22Rv1 (cell line): Measurements from ENCODE around the gene CAMK2N1.

Experiments
- H3K27ac ChIP-seq: fragments of 450-650 bp; 2 replicates; pipeline ENCODE4 v1.5.1; 2017
- ZFX ChIP-seq: fragments of 450-650 bp; IDR thresholded peaks from 2 replicates; pipeline ENCODE4 v1.6.1; 2017; ENCODE audit warnings: antibody characterized with exemption, borderline replicate concordance
- TF ChIP-seq, protein P1 (sequence below): fragments of 450-650 bp; IDR thresholded peaks from 2 replicates; pipeline ENCODE4 v1.5.1; 2017; ENCODE audit warnings: mild to moderate bottlenecking

CAMK2N1 gene

DNA sequence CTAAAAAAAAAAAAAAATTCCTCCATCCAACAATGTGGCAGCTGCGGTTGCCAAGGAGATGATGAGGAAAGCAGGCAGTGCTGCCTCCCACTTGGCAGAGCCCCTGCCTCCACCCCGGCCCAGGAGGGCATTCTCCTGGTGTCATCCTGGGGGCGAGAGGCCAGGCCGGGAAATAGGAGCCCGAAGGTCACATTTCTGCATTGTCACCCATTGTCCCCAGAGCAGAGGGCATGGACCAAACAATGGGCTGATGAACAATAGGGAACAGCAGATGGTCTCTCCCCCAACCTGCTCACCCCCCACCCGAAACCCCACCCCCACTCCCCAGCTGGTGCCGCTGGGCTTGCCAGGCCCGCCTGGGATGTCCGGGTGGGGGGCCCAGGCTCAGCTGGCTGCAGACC, 37.3 kb downstream of the CAMK2N1 start:
- TF ChIP-seq, protein P1, sequence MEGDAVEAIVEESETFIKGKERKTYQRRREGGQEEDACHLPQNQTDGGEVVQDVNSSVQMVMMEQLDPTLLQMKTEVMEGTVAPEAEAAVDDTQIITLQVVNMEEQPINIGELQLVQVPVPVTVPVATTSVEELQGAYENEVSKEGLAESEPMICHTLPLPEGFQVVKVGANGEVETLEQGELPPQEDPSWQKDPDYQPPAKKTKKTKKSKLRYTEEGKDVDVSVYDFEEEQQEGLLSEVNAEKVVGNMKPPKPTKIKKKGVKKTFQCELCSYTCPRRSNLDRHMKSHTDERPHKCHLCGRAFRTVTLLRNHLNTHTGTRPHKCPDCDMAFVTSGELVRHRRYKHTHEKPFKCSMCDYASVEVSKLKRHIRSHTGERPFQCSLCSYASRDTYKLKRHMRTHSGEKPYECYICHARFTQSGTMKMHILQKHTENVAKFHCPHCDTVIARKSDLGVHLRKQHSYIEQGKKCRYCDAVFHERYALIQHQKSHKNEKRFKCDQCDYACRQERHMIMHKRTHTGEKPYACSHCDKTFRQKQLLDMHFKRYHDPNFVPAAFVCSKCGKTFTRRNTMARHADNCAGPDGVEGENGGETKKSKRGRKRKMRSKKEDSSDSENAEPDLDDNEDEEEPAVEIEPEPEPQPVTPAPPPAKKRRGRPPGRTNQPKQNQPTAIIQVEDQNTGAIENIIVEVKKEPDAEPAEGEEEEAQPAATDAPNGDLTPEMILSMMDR, result no peak
- no peak for TF ChIP-seq ZFX
- H3K27ac ChIP-seq, result no peak overlapping the region

DNA sequence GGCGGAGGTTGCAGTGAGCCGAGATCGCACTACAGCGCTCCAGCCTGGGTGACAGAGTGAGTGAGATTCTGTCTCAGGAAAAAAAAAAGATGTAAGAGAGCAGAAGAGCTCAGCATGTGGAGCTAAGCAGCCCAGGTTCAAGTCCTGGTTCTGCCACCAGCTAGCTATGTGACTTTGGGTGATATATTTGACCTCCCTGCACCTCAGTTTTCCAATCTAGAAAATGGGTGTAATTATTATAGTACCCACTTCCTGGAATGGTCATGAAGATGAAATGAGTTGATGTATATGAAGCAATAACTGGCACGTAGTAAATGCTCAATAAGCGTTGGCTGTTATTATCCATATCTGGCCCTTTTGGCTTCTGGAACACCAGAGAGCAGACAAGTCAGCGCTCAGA, 38.2 kb downstream of the CAMK2N1 start:
- TF ChIP-seq ZFX, result no peak
- TF ChIP-seq, protein P1, result no peak

DNA sequence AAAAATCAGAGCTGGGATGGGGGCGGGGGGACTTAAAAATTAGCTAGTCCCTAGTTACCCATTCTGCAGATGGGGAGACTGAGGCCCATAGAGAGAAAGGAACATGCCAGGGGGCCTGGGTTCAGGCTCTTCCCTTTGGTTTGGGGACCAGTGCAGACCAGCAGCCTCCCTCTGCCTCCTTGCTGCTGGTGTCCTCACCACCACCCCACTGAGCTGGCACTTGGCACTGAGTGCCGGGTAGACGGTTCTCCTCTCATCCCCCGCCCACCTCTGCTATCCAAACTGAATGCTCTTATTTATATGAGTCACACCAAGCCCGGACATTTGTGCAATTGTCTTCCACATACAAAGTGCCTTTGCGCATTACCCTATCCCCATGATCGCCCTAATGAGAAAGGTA, 39.2 kb downstream of the CAMK2N1 start:
- H3K27ac ChIP-seq, result no peak overlapping the region
- TF ChIP-seq, protein P1, result no peak
- no peak for TF ChIP-seq ZFX

More for the DNA sequence above, 38.2 kb downstream of the CAMK2N1 start:
- H3K27ac ChIP-seq, result no peak overlapping the region

DNA sequence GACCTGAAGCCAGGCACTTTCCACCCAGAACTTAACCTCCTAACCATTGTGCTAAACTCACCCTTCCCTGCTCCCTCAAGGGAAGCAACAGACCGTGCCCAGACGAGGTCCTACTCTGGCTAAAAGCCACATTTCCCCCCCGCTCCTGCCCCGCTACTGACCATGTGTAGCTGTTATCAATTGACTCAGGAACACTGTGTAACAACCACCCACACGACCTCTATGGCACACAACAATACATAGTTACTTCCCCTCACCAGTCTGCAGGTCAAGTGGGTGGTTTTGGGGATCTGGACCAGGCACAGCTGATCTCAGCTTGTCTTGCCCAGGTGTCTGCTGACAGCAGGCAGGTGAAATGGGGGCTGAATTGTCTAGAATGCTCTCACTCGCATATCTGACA, 40.1 kb downstream of the CAMK2N1 start:
- TF ChIP-seq ZFX, result no peak
- TF ChIP-seq, protein P1, result no peak

DNA sequence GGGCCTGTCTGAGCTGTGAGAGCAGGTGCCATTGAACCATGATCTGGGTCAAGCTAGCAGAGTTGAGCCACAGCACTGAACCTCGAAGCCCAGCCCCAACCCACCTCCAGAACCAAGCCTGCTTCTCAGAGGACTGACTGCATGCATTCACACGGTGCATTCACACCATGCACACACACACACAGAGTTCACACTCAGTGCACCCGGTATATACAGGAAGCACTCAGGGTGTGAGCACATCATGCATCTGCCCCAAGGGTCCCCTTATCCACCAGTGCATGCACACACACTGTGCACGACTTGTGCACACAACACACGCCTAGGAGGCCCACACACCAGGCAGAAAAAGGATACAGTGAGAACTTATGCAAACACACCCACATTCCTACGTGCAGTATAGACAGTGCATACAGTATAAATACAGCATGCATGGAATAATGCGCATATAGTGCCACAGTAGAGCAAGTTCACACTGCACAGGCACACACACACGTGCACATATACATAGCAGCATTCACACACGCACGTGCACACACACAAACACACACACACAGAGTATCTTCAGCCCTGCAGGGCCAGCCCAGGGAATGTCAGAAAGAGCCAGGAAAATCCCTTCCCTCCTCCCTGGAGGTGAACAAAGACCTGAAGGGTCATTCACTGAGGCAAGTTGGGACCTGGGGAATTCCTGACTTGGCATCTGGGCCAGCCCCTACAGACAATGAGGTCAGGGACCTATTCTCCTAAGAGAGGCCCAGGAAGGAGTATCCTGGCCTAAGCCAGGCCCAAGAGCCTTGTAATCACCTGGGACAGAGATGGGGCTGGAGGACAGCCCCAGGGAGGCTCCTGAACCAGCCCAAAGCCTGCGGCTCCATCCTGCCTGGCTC, 42.1 kb downstream of the CAMK2N1 start:
- H3K27ac ChIP-seq, result no peak overlapping the region

More for the DNA sequence above, 40.1 kb downstream of the CAMK2N1 start:
- no peak overlapping the region for H3K27ac ChIP-seq

DNA sequence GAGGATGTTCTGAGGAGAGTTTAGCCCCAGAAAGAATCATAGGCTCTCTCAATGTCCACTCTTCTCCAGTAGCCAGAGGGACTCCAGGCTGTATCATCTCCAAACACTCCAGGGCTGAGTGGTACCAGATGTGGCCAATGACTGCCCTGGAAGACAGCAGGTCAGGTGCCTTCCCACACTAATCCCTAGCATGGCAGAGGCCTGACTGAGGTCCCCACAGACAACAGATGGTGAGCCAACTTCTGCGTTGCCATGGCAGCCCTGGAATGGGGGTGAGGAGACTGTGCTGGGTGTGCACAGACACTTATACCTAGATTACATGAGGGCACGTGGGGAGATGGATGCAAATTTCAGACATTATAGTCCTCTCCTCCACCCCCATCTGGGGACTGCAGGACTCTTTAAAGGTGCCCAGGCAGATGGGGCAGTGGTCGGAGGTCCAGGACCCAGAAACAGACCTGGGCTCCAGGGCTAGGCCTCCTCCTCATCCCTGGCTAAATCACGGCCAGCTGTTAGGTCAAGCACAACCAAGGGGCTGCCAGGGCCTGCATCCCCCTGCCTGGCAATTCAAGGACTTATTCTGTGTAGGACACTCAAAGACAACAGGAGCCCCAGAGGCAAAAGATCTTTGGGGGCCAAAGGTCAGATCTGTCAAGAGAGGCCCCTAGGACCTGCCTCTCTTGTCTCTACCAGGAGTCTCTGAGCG, 42.9 kb downstream of the CAMK2N1 start:
- TF ChIP-seq, protein P1, result no peak
- TF ChIP-seq ZFX, result no peak
- H3K27ac ChIP-seq, result no peak overlapping the region

More for the DNA sequence above, 42.1 kb downstream of the CAMK2N1 start:
- TF ChIP-seq, protein P1, result no peak
- no peak for TF ChIP-seq ZFX

DNA sequence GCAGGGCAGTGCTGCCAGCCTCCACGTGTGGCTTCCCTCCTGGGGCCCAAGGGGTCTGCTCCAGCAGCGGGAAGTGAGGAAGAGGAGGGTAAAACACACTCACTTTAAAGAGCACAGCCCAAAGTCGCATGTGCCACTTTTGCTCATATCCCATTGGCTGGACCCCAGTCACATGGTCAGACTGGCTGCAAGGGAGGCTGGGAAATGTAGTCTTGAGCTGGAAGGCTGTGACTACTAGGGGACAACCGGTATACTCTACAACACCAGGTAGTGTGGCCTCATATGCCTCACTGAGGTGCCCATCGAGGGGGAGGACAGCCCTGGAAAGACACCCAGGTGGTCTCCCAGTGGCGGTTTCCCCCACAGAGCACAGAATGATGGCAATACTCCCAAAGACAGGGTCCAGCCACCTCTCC, 45.2 kb downstream of the CAMK2N1 start:
- no peak for TF ChIP-seq ZFX
- TF ChIP-seq, protein P1, result no peak

More for the DNA sequence above, 45.2 kb downstream of the CAMK2N1 start:
- H3K27ac ChIP-seq, result no peak overlapping the region
